Esophagus squamous epithelium (tissue), 5 donors: ENCODE data around the gene FREY1. TPM values are rescaled to one million over a fixed set of nuclear protein-coding genes. Genes with fewer than 3 reads are reported as not detected.

ENCODE experiments used
- DNase-seq: peaks from one replicate; lab custom pipeline; 2025; lab: John Stamatoyannopoulos, UW
- H3K27ac ChIP-seq, 4 donors: fragments of 200-600 bp; sonication (generic); one replicate each; pipeline ENCODE4 v1.5.1; 2016 to 2019; ENCODE audit warnings: mild to moderate bottlenecking in 1 of 4
- H3K27me3 ChIP-seq, 4 donors: fragments of 200-600 bp; sonication (generic); 1 replicate in 3 of 4; 2 replicates in 1 of 4; pipeline versions ENCODE4 v1.5.1 to v1.6.0; 2017 to 2021; ENCODE audit warnings: antibody characterized with exemption in 1 of 4
- H3K36me3 ChIP-seq, 3 donors: fragments of 200-600 bp; sonication (generic); one replicate each; pipeline ENCODE4 v1.5.1; 2016 to 2019
- H3K4me1 ChIP-seq, 3 donors: fragments of 200-600 bp; sonication (generic); one replicate each; pipeline ENCODE4 v1.5.1; 2017 to 2019
- H3K4me3 ChIP-seq, 4 donors: fragments of 200-600 bp; sonication (generic); 1 replicate in 3 of 4; 2 replicates in 1 of 4; pipeline ENCODE4 v1.5.1; 2016 to 2019; ENCODE audit warnings: mild to moderate bottlenecking in 2 of 4, moderate library complexity in 1 of 4
- H3K9me3 ChIP-seq, 3 donors: fragments of 200-600 bp; sonication (generic); one replicate each; pipeline ENCODE4 v1.5.1; 2016 to 2019
- POLR2A ChIP-seq, 4 donors: fragments of 450-650 bp; IDR thresholded peaks; one replicate each; pipeline ENCODE4 v1.6.1; 2017; ENCODE audit warnings: antibody characterized with exemption in 4 of 4, mild to moderate bottlenecking in 4 of 4, moderate library complexity in 3 of 4
- WGBS, 2 donors: methylation state at CpG; one replicate each; pipeline ENCODE4 v1.1.5; 2018; 5-methylcytosine and 5-hydroxymethylcytosine counted together
- intact Hi-C: fragments of 100-400 bp; cut with DNase I; formaldehyde crosslinking; loops from one replicate; pipeline ENCODE4 v1.15.0; 2022
- total RNA-seq, 4 donors: library from RNA; depleted of rRNA; stranded (reverse); fragments of >200 nt; gene quantifications; one replicate each; pipeline ENCODE4 v1.1.0, GENCODE V29; 2016
- TF ChIP-seq, protein P1 (sequence below), 6 experiments: fragments of 450-650 bp in 4 of 6; fragments of 200-600 bp in 2 of 6; sonication (generic) in 2 of 6; IDR thresholded peaks; one replicate each; pipeline ENCODE4 v1.5.1; 2016 to 2019; ENCODE audit warnings: antibody characterized with exemption in 6 of 6, mild to moderate bottlenecking in 4 of 6, moderate library complexity in 4 of 6
- donor health status: DM: yes; HTN: yes; CAD: no.

Gene FREY1
- total RNA-seq, 4 donors from 2014 or later, result 0.57 to 2.1 (median 1.2) TPM; not detected in 1

DNA sequence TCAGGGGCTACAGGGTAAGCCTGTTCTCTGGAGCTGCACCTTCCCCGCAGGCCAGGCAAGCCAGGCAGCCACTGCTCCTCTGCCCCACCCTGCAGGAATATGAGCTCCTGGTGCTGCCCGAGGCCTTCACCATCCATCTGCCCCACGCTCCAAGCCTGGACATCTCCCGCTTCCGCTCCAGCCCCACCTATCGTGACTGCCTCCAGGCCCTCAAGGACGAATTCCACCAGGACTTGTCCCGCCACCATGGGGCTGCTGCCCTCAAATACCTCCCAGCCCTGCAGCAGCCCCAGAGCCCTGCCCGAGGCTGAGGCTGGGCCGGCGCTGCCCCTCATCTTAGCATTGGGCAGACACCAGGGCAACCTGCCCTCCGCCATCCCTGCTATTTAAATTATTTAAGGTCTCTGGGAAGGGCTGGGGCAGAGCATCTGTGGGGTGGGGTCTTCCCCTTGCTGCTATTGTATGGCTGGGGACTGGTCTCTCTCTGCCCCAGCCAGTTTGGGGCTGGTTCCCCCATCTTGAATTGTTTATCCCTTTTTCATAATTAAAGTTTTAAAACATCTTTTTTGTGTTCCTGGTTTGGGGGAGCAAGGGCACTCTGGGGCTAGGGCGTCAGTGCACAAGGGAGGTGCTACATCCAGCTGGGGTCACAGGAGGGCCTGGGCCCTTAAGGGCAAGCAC is 21.6 kb upstream of the FREY1 start:
- no peak overlapping the region for H3K4me3 ChIP-seq
- TF ChIP-seq, protein P1, sequence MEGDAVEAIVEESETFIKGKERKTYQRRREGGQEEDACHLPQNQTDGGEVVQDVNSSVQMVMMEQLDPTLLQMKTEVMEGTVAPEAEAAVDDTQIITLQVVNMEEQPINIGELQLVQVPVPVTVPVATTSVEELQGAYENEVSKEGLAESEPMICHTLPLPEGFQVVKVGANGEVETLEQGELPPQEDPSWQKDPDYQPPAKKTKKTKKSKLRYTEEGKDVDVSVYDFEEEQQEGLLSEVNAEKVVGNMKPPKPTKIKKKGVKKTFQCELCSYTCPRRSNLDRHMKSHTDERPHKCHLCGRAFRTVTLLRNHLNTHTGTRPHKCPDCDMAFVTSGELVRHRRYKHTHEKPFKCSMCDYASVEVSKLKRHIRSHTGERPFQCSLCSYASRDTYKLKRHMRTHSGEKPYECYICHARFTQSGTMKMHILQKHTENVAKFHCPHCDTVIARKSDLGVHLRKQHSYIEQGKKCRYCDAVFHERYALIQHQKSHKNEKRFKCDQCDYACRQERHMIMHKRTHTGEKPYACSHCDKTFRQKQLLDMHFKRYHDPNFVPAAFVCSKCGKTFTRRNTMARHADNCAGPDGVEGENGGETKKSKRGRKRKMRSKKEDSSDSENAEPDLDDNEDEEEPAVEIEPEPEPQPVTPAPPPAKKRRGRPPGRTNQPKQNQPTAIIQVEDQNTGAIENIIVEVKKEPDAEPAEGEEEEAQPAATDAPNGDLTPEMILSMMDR (IDR thresholded peaks at IDR 0.05), result no peak
- H3K27ac ChIP-seq, result peak overlapping the region in 2 of 4 donors; percentile 79 to 82
- 45 to 53% methylated on average over 7 to 11 of the region's 13 CpGs for WGBS, 2 donors
- H3K4me1 ChIP-seq, result peaks cover 37 to 75% (median 41%) of the 10 kb centered on the region in 3 donors
- peaks cover 0 to 19% (median 0%) of the 10 kb centered on the region in 4 donors for H3K27me3 ChIP-seq
- intact Hi-C loops, result no loop called here
- peaks cover 1 to 36% (median 12%) of the 10 kb centered on the region in 3 donors for H3K36me3 ChIP-seq
- no peaks in the 10 kb centered on the region for H3K9me3 ChIP-seq
- no peak for DNase-seq

DNA sequence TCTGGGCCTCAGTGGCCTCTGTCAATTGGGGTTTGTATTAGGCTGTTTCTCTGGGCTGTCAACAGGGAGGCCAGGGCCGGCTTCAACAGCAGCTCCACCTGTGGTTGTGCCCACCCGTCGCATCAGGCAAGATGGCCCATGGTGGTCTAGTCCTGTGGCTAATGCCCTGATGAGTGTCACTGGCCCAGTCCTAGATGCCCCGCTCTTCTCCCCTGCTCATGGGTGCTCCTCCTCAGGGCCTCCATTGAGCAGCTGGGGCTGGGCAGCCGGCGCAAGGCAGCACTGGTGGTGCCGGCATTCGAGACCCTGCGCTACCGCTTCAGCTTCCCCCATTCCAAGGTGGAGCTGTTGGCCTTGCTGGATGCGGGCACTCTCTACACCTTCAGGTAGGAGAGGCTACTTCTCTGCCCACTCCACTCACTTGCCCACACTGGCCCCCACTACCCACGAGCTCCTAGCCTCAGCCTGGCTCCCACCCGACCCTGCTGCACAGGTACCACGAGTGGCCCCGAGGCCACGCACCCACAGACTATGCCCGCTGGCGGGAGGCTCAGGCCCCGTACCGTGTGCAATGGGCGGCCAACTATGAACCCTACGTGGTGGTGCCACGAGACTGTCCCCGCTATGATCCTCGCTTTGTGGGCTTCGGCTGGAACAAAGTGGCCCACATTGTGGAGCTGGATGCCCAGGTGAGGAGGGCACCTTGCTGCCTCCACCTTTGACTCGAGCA is 20.8 kb upstream of the FREY1 start:
- no peak for TF ChIP-seq POLR2A (IDR thresholded peaks at IDR 0.05)
- TF ChIP-seq, protein P1 (IDR thresholded peaks at IDR 0.05), result no peak
- H3K27ac ChIP-seq, result peak overlapping the region in 1 of 4 donors; percentile 79
- intact Hi-C loops, result no loop called here
- no peak for DNase-seq
- whole genome bisulfite sequencing, 2 donors, result 83 to 87% methylated on average over 5 to 10 of the region's 27 CpGs
- H3K4me3 ChIP-seq, result no peak overlapping the region
- no peaks in the 10 kb centered on the region for H3K9me3 ChIP-seq
- peaks cover 0 to 26% (median 0%) of the 10 kb centered on the region in 4 donors for H3K27me3 ChIP-seq
- H3K36me3 ChIP-seq, result peaks cover 0 to 28% (median 8%) of the 10 kb centered on the region in 3 donors
- peaks cover 36 to 74% (median 46%) of the 10 kb centered on the region in 3 donors for H3K4me1 ChIP-seq

DNA sequence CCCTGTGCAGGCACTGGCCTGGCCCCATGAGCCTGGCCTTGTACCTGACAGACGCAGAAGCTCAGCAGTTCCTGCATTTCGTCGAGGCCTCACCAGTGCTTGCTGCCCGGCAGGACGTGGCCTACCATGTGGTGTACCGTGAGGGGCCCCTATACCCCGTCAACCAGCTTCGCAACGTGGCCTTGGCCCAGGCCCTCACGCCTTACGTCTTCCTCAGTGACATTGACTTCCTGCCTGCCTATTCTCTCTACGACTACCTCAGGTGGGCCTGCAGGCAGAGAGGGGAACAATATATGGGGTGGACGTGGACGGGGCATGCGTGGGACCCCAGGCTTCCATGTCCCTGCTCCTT is 20.2 kb upstream of the FREY1 start:
- DNase-seq, result no peak
- peaks cover 37 to 74% (median 51%) of the 10 kb centered on the region in 3 donors for H3K4me1 ChIP-seq
- 55 to 80% methylated on average over 4 to 13 of the region's 15 CpGs for WGBS, 2 donors
- peaks cover 0 to 27% (median 8%) of the 10 kb centered on the region in 3 donors for H3K36me3 ChIP-seq
- no peak for TF ChIP-seq POLR2A (IDR thresholded peaks at IDR 0.05)
- TF ChIP-seq, protein P1 (IDR thresholded peaks at IDR 0.05), result no peak
- H3K27ac ChIP-seq, result no peak overlapping the region
- no peaks in the 10 kb centered on the region for H3K9me3 ChIP-seq
- intact Hi-C loops, result no loop called here
- H3K4me3 ChIP-seq, result no peak overlapping the region
- H3K27me3 ChIP-seq, result peaks cover 0 to 32% (median 0%) of the 10 kb centered on the region in 4 donors

DNA sequence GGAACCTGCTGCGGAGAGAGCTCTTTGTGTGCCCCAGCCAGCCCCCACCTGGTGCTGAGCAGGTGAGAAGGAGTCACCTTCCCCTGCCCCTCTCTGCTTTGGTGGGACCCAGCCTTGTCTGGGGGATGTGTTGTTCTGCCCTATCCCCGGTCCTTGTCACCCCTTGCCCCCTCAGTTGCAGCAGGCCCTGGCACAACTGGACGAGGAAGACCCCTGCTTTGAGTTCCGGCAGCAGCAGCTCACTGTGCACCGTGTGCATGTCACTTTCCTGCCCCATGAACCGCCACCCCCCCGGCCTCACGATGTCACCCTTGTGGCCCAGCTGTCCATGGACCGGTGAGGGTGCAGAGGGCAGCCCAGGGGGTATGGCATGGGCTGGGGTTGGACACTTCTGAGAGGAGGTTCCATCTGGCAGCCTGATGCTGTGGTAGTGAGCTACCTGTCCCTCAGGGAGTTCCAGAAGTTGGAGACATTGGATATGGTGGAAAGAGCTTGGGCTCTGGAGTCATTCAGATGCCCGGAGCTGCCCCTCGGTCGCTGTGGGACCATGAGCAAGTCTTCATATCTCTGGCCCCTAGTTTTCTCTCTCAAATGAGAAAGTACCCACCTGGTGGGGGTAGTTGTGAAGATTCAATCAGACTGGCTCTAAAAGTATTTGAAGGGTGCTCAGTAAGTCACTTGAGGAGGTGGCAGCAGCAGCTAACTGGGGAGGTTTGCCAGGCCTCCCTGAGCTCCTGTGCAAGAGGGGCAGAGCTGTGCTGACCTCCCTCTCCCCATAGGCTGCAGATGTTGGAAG is 19.7 kb upstream of the FREY1 start:
- WGBS, 2 donors, result 89% methylated on average over 7 of the region's 12 CpGs; no CpG with 5 or more reads in 1 of the 2 donors
- Histone ChIP-seq H3K36me3 (peaks cover 0 to 21% (median 5%) of the 10 kb centered on the region in 3 donors), H3K4me3 (no peak overlapping the region), H3K27ac (no peak overlapping the region), H3K9me3 (no peaks in the 10 kb centered on the region), H3K4me1 (peaks cover 37 to 74% (median 57%) of the 10 kb centered on the region in 3 donors), H3K27me3 (peaks cover 0 to 38% (median 0%) of the 10 kb centered on the region in 4 donors)
- intact Hi-C loops, result no loop called here
- DNase-seq, result no peak
- TF ChIP-seq, protein P1 (IDR thresholded peaks at IDR 0.05), result no peak
- no peak for TF ChIP-seq POLR2A (IDR thresholded peaks at IDR 0.05)
